Ascending aorta (tissue), 2 donors: ENCODE data around the gene VPS26B. TPM values are rescaled to one million over a fixed set of nuclear protein-coding genes. Genes with fewer than 3 reads are reported as not detected.
"Not testable (repeated sequence)": the region's sequence is repeated elsewhere in the genome, so short reads cannot be mapped to it uniquely, and the experiment has no call there.

Experiments
- DNase-seq, 2 donors: peaks; one replicate each; pipeline ENCODE4 v3.0.0-alpha.2; 2019; ENCODE audit warnings: low spot score in 2 of 2
- H3K27ac ChIP-seq, 2 donors: fragments of 200-600 bp; sonication (generic); one replicate each; pipeline ENCODE4 v1.5.1; 2016 to 2017; ENCODE audit warnings: mild to moderate bottlenecking in 1 of 2
- H3K27me3 ChIP-seq: fragments of 200-600 bp; sonication (generic); one replicate; pipeline ENCODE4 v1.5.1; 2017
- H3K36me3 ChIP-seq, 2 donors: fragments of 200-600 bp; sonication (generic); one replicate each; pipeline ENCODE4 v1.5.1; 2016
- H3K4me1 ChIP-seq, 2 donors: fragments of 200-600 bp; sonication (generic); one replicate each; pipeline ENCODE4 v1.5.1; 2016 to 2017; ENCODE audit warnings: mild to moderate bottlenecking in 1 of 2
- H3K4me3 ChIP-seq, 2 donors: fragments of 200-600 bp; sonication (generic); one replicate each; pipeline ENCODE4 v1.5.1; 2016 to 2017; ENCODE audit warnings: mild to moderate bottlenecking in 1 of 2
- H3K9me3 ChIP-seq, 2 donors: fragments of 200-600 bp; sonication (generic); one replicate each; pipeline ENCODE4 v1.5.1; 2016
- intact Hi-C: fragments of 100-400 bp; cut with DNase I; formaldehyde crosslinking; loops from one replicate; pipeline ENCODE4 v1.15.1; 2023
- total RNA-seq: library from RNA; depleted of rRNA; stranded (reverse); fragments of >200 nt; gene quantifications from one replicate; pipeline ENCODE4 v1.1.0, GENCODE V29; 2016
- TF ChIP-seq, protein P1 (sequence below), 3 experiments: fragments of 200-600 bp in 2 of 3; fragments of 450-650 bp in 1 of 3; sonication (generic) in 2 of 3; IDR thresholded peaks; one replicate each; pipeline ENCODE4 v1.5.1; 2016 to 2019; ENCODE audit warnings: antibody characterized with exemption in 3 of 3, mild to moderate bottlenecking in 1 of 3, moderate library complexity in 1 of 3

VPS26B gene
- total RNA-seq, 1 donor from 2014 or later: 18.0 TPM

DNA sequence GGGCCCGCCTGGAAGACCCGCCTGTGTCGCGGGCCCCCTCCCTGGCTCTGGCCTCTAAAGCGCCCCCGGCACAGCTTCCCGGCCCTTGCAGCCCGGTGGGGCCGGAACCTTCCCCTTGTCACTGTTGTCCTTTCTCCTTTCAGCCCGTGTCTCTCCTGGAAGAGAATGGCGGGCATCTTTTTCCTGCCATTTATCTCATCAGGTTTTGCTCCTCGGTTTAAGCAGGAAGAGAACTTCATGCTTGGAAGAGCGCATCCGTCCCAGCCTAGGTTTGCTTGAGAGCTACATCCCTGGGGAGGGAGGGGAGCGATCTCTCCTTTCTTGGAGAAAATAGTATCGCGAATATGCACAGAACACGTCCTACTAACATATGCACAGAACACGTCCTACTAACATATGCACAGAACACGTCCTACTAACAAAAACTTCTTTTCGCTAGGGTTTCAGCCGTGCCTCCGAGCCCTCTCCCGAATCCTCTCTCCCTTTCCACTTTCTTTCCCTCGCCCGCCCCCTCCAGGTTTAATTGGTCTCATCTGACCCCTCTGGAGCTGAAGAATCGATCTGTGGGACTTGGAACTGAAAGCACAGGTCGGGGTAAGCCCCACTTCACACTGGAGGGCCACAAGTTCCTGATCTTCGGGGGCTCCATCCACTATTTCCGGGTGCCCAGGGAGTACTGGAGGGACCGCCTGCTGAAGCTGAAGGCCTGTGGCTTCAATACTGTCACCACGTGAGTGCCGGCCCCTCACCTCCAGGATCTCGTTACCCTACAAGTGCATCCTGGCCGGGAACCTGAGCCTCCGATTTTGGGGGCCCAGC lies 52.9 kb downstream of the VPS26B start:
- intact Hi-C loops: no loop called here
- no peaks in the 10 kb centered on the region for H3K9me3 ChIP-seq
- peak overlapping the region; percentile 38 to 49 for H3K4me3 ChIP-seq
- DNase-seq: peak in 1 of 2 donors; percentile 56
- H3K36me3 ChIP-seq: no peaks in the 10 kb centered on the region
- TF ChIP-seq, protein P1, sequence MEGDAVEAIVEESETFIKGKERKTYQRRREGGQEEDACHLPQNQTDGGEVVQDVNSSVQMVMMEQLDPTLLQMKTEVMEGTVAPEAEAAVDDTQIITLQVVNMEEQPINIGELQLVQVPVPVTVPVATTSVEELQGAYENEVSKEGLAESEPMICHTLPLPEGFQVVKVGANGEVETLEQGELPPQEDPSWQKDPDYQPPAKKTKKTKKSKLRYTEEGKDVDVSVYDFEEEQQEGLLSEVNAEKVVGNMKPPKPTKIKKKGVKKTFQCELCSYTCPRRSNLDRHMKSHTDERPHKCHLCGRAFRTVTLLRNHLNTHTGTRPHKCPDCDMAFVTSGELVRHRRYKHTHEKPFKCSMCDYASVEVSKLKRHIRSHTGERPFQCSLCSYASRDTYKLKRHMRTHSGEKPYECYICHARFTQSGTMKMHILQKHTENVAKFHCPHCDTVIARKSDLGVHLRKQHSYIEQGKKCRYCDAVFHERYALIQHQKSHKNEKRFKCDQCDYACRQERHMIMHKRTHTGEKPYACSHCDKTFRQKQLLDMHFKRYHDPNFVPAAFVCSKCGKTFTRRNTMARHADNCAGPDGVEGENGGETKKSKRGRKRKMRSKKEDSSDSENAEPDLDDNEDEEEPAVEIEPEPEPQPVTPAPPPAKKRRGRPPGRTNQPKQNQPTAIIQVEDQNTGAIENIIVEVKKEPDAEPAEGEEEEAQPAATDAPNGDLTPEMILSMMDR (IDR thresholded peaks at IDR 0.05): no peak
- H3K27me3 ChIP-seq: peaks cover 14% of the 10 kb centered on the region
- no peak overlapping the region for H3K27ac ChIP-seq
- peaks cover 0 to 9% of the 10 kb centered on the region in 2 donors for H3K4me1 ChIP-seq

DNA sequence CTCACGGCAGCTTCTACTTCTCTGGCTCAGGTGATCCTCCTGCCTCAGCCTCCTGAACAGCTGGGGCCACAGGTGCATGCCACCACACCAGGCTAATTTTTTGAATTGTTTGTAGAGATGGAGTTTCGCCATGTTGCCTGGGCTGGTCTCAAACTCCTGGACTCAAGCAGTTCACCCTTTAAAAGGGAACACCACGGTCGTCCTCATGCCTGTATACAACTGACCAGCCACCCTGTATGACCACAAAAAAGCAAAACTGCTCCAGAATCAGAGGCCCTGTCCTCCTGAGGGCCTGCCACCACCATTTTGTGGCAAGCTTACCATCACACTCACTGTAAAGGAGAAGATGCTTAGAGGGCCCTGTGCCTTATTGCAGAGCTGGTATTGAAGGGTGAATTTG lies 53.9 kb downstream of the VPS26B start:
- H3K9me3 ChIP-seq: no peaks in the 10 kb centered on the region
- H3K36me3 ChIP-seq: no peaks in the 10 kb centered on the region
- peaks cover 14% of the 10 kb centered on the region for H3K27me3 ChIP-seq
- H3K4me1 ChIP-seq: peaks cover 0 to 9% of the 10 kb centered on the region in 2 donors
- intact Hi-C loops: no loop called here
- TF ChIP-seq, protein P1 (IDR thresholded peaks at IDR 0.05): no peak
- H3K27ac ChIP-seq: no peak overlapping the region
- no peak overlapping the region for H3K4me3 ChIP-seq
- no peak for DNase-seq

DNA sequence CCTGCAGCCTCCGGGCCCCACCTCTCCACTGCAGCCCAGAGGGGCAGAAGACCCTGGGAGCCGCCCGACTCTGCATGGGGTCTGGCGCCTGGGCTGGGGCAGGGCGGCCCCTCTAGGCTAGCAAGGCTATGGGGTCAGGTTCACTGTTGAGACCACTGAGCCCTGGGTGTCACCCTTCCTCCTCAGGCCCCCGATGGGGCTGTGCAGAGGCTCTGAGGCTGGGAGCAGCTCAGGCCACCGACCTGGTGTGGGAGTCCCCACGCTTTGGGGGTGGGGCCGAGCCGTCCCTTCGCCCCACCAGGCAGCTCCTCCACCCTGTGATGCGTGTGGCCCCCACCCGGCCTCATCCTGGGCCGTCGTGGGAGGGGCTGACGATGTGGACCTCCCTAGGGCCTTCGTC lies 57.2 kb downstream of the VPS26B start:
- intact Hi-C loops, H3K27ac ChIP-seq, DNase-seq, H3K36me3 ChIP-seq, H3K4me1 ChIP-seq, H3K9me3 ChIP-seq, H3K27me3 ChIP-seq, H3K4me3 ChIP-seq: not testable (repeated sequence)

DNA sequence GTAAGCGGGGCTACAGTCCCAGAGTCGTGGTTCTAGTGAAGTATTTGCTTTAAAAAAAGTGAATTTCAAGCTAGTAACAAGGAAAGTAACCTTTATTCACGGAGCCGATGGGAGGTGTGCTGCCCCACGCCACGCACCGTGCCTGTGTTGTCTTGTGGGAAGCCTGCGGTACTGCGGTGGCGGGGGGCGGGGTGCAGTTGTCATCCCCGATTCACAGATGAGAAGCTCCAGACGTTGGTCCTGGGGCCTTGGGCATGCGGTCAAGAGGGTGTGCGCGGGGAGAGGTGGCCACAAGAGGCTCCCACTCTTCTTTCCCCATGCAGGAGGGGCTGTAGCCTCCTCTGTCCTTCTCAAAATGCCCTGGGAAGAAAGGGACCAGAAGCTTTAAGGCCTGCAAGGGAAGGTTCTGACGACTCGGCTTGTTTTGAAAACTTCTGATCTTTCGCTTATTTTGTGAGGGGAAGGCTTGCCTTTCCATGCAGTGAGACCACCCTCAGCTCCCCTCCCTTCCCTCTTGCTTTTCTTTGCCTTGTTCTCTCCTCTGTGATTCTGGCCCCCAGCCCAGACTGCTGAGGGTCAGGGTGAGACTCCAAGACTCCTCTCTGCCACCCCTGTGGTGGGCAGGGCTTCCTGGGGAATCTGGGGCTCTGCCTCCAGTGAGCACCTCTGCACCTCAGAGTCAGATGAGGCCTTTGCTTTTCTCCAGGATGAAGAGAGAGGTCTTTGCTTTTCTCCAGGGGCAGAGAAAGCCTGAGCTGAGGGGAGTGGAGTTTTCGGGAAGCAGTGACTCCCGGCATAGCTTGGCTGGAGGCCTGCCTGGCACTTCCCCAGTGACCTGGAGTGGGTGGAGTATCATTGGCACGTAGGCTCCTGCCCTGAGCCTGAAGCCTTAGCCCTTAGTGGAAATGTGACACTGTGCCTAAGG lies 57.9 kb downstream of the VPS26B start:
- no peak overlapping the region for H3K27ac ChIP-seq
- peak in 1 of 2 donors; percentile 53 for DNase-seq
- H3K4me1 ChIP-seq: no peaks in the 10 kb centered on the region
- intact Hi-C loops: no loop called here
- H3K4me3 ChIP-seq: no peak overlapping the region
- no peaks in the 10 kb centered on the region for H3K9me3 ChIP-seq
- no peaks in the 10 kb centered on the region for H3K27me3 ChIP-seq
- TF ChIP-seq, protein P1 (IDR thresholded peaks at IDR 0.05): no peak
- no peaks in the 10 kb centered on the region for H3K36me3 ChIP-seq

DNA sequence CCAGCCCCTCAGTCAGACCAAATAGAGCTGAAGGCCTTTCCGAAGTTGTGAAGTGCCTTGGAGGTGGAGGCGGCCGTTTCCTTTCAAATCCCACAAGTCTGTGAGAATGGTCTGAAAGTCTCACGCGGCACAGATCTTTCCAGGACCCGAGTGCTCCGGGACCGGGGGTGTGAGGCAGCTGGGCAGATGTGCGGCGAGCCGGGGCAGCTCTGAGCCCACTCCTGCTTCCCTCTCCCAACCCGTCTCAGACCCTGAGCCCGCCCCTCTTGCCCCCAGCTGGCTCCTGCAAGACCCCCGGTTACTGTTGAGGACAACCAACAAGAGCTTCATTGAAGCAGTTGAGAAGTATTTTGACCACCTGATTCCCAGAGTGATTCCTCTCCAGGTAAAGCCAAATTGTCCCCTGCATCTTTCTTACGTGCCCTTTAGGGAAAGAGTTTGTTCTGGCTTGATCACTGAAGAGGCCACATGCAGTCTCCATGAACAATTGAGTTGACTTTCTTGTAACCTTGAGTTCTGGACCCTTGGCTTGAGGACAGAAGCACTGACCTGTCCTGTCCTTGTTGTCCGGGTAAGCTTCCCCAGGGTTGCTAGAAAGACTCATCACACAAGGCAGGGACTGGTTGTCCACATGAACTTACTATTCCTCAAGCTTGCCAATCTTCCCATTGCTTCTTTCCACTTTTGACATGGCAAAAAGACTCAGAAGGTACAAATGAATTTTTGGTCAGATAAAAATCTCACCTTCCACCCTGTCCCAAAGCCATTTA lies 59.2 kb downstream of the VPS26B start:
- Histone ChIP-seq H3K27ac (no peak overlapping the region), H3K36me3 (no peaks in the 10 kb centered on the region), H3K4me1 (no peaks in the 10 kb centered on the region), H3K4me3 (no peak overlapping the region), H3K27me3 (no peaks in the 10 kb centered on the region), H3K9me3 (no peaks in the 10 kb centered on the region)
- TF ChIP-seq, protein P1 (IDR thresholded peaks at IDR 0.05): no peak
- intact Hi-C loops: no loop called here
- peak in 1 of 2 donors; percentile 52 for DNase-seq

DNA sequence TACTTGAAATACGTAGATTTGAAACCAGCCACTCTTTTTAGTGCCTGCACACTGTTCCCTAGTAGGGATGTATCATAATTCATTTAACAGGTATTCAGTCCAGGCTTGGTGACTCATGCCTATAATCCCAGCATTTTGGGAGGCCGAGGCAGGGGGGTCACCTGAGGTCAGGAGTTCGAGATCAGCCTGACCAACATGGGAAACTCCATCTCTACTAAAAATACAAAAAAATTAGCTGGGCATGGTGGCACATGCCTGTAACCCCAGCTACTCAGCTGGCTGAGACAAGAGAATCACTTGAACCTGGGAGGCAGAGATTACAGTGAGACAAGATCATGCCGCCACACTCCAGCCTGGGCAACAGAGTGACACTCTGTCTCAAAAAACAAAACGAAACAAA lies 59.9 kb downstream of the VPS26B start:
- H3K27me3 ChIP-seq, DNase-seq, intact Hi-C loops: not testable (repeated sequence)

More for the DNA sequence above, 59.9 kb downstream of the VPS26B start:
- not testable (repeated sequence) for H3K9me3 ChIP-seq, H3K36me3 ChIP-seq, H3K4me1 ChIP-seq, H3K4me3 ChIP-seq, H3K27ac ChIP-seq
